Stimulated activated CD4-positive, alpha-beta T cell treated with anti-CD3 and anti-CD28 coated beads, TNF-alpha, amount 100 ng/mL, for 24 hours (primary cell): ENCODE data around the gene ECPAS.
A peak's percentile ranks its signal among the peaks of the same experiment; 100 is the strongest.
"Not testable (repeated sequence)": the region's sequence is repeated elsewhere in the genome, so short reads cannot be mapped to it uniquely, and the experiment has no call there.

Experiments used
- DNase-seq, 3 experiments: peaks; one replicate each; pipeline ENCODE4 v3.0.0-alpha.2; 2020; ENCODE audit warnings: low read depth in 3 of 3

Gene ECPAS

DNA sequence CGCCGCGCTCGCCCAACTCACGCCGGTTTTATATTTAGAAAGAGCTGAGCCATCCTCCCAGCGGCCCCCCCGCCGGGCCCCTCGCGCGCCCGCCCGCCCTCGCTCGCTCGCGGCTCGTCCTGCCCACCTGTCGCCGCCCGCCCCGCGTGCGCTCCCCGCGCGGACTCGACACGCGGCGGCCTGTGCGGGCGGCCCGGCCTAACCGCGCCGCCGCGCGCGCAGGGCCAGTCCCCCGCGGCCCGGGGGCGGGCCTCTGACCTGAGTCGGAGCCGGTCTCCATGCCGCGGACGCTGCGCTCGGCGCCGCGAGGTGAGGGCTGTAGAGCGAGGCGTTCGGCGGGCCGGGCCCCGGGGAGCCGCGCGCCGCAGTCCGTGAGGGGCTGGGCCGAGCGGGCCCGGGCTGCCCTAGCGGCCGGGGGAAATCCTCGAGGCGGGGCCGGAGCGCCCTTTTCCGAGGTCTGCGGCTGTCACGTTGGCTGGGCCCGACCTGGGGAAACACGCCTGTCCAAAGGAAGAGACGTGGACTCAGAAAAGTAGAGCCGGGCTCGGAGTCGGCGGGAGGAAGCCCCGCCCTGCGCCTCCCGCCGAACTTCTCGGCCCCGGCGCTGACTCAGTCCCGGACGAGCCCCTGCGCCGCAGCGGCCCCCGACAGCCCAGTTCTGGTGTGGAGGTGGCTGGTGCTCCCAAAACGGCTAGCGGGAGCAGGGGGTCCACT, at the start of gene ECPAS:
Gene ECPAS (minus strand): TSS at position 526 of the 714 bp plus-strand sequence. CDS start 11,465 bp downstream, outside the sequence.
- peak; percentile 29 to 69 (median 40) for DNase-seq

- no peak for DNase-seq
Measured at GRCh38 chr9:111533099-111533790, 49.1 kb upstream of the ECPAS start.

GRCh38 chr9:111531716-111532115, 47.5 kb upstream of the ECPAS start:
- DNase-seq, result no peak

GRCh38 chr9:111529787-111530186, 45.6 kb upstream of the ECPAS start:
- no peak for DNase-seq

DNA sequence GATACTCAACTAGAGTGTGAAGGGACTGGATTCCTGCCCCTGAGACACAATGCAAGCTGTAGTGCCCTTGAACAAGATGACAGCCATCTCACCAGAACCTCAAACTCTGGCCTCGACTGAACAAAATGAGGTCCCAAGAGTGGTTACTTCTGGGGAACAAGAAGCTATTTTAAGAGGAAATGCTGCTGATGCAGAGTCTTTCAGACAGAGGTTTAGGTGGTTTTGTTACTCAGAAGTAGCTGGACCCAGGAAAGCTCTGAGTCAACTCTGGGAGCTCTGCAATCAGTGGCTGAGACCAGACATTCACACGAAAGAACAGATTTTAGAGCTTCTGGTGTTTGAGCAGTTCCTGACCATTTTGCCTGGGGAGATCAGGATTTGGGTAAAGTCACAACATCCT, 43.2 kb upstream of the ECPAS start:
- no peak for DNase-seq

- DNase-seq, result peak; percentile 36 to 69 (median 49)
Measured at GRCh38 chr9:111525056-111525977, 41.1 kb upstream of the ECPAS start, which contains the start of gene ZNF483. TSS of gene ZNF483 (plus strand) at chr9:111525179. CDS start at chr9:111527396, 2,217 bp downstream.

DNA sequence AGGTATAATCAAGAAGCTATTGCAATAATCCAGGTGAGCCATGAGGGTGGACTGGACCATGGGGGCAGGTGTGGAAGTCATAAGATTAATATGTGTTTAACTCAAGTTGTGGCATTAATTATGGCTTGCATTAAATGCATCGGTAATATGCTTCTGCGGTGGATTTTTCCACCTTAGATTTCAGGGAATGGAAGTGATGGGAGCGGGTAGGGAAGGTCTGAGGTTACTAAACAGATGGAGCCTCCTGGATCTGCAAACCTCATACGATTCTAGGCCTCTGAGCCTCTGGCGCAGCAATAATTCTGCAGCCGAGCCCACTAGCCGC, 40.5 kb upstream of the ECPAS start:
- DNase-seq, result no peak

GRCh38 chr9:111516061-111516465, 31.9 kb upstream of the ECPAS start:
- DNase-seq, result no peak

DNA sequence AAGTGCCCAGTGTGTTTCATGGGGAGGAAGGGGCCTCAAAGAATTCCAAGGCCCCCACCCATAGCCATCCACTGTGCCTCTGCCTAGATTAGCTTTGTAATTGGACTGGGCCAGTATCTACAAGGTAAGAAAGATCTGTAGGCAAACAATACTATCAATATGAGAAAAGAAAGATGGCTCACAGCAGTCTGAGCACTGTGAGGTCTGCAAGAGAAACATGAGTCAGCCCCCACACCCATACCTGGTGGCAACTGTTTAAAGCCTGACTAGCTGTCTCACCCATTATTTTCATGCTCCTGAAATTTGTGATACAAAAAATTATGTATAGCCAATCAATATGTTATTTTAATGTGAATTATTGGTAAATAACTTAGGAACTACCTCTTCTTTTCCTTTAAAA, 30.8 kb upstream of the ECPAS start:
- no peak for DNase-seq

- DNase-seq, result not testable (repeated sequence)
Measured at GRCh38 chr9:111511581-111511980, 27.4 kb upstream of the ECPAS start.

DNA sequence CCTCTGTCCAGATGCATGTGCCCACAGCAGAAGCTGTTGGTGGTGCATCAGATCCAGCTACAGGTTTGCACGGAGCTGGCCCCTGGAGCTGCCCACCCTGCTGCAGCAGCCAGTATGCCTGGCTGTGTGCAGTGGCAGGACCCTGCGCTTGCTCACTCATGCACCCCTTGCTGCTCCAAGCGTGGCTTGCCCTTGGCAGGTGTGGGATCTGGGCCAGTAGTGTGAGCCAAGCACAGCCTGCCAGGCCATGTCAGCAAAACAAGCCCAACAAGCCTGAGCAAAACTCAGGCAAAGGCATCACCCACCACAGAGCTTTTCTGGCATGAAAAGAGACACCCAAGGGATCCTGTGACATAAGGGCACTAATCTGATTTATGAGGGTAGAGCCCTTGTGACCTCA, 18.3 kb upstream of the ECPAS start:
- DNase-seq, result no peak

- DNase-seq, result no peak
Measured at GRCh38 chr9:111501648-111502047, 17.5 kb upstream of the ECPAS start.

GRCh38 chr9:111501005-111501562, 16.9 kb upstream of the ECPAS start:
- DNase-seq, result no peak

DNA sequence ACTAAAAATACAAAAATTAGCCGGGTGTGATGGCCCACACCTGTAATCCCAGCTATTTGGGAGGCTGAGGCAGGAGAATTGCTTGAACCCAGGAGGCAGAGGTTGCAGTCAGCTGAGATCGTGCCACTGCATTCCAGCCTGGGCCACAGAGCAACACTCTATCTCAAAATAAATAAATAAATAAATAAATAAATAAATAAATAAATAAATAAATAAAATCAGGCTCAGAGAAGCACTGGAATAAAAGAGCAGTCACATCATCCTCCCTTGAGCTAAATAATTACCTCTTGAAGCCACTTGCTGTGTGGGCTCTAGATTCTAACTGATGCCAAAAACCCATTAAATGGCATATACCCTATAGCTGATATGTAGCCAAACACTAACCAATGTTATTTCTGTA, 13.0 kb upstream of the ECPAS start:
- not testable (repeated sequence) for DNase-seq

DNA sequence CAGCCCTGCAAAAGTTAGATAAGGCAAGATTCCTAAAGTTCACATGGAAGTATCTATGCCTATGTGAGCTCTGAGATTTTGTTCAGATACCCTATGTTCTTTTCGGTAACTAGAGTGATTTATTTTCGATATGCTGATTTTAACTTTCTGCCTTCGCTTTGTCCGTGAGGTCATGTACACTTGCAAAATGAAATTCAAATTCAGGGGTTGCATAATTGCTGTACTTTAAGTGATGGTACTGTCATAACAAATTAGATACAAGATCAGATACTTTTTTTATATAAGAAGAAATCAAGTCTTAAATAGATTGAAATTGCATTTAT, 350 bp upstream of the ECPAS start:
- no peak for DNase-seq

GRCh38 chr9:111483439-111483857, 735 bp downstream of the ECPAS start:
- DNase-seq, result peak; percentile 19 to 46 (median 23)

GRCh38 chr9:111482694-111483438, 1.3 kb downstream of the ECPAS start:
- peak; percentile 14 to 64 (median 31) for DNase-seq

- DNase-seq, result no peak
Measured at GRCh38 chr9:111481885-111482636, 2.1 kb downstream of the ECPAS start.

- no peak for DNase-seq
Measured at GRCh38 chr9:111477677-111478076, 6.5 kb downstream of the ECPAS start.

GRCh38 chr9:111475195-111475594, 9.0 kb downstream of the ECPAS start:
- DNase-seq, result no peak

- DNase-seq, result no peak
Measured at GRCh38 chr9:111474385-111474784, 9.8 kb downstream of the ECPAS start.
